IMR-90 (cell line): ENCODE results near the gene CABP2. TPM values are rescaled to one million over a fixed set of nuclear protein-coding genes. Genes with fewer than 3 reads are reported as not detected.

Experiments
- ATAC-seq: fragments of 200-7000 bp; cut with Tn5 transposase; 2 replicates; pipeline ENCODE4 v1.9.1; 2020; ENCODE audit warnings: low read depth, mild to moderate bottlenecking, moderate library complexity
- BruUV-seq: library from RNA; stranded (reverse); fragments of 400-500 nt; replicated peaks from 2 replicates; lab custom pipeline; 2021; lab: Mats Ljungman, UMichigan
- CTCF ChIA-PET: fragments of 300-600 bp; formaldehyde crosslinking; extraction: SDS; loops from one replicate; lab custom pipeline; 2021; ENCODE audit warnings: antibody characterized with exemption; lab: Yijun Ruan, JAX
- POLR2A ChIA-PET: fragments of 300-600 bp; sonication (Branson Sonifier 250); formaldehyde crosslinking; loops from one replicate; lab custom pipeline; 2022; ENCODE audit warnings: antibody characterized with exemption; ENCODE audit not compliant: unreplicated experiment; lab: Charles Lee
- DNase-seq: peaks from one replicate; pipeline ENCODE4 v3.0.0; 2013
- H2AFZ ChIP-seq: replicated peaks from 2 replicates; pipeline ENCODE3; 2013; ENCODE audit warnings: low read length, mild to moderate bottlenecking; ENCODE audit not compliant: poor library complexity
- H2AK5ac ChIP-seq: 2 replicates; pipeline ENCODE4 v1.6.1; 2013; ENCODE audit warnings: low read depth, low read length, inconsistent platforms
- H2AK9ac ChIP-seq: replicated peaks from 2 replicates; pipeline ENCODE3; 2013; ENCODE audit warnings: mild to moderate bottlenecking, low read depth, low read length, moderate library complexity; ENCODE audit not compliant: poor library complexity
- H2BK120ac ChIP-seq: 2 replicates; pipeline ENCODE4 v1.6.1; 2013; ENCODE audit warnings: low read depth, low read length, inconsistent platforms
- H2BK15ac ChIP-seq: 3 replicates; pipeline ENCODE4 v1.6.1; 2013; ENCODE audit warnings: low read depth, low read length, inconsistent platforms
- H2BK20ac ChIP-seq: 2 replicates; pipeline ENCODE4 v1.6.1; 2013; ENCODE audit warnings: low read depth, mild to moderate bottlenecking, inconsistent platforms, low read length, moderate library complexity
- H2BK5ac ChIP-seq: 2 replicates; pipeline ENCODE4 v1.6.1; 2013; ENCODE audit warnings: mild to moderate bottlenecking, low read depth, low read length, inconsistent platforms; ENCODE audit not compliant: poor library complexity, severe bottlenecking
- H3K14ac ChIP-seq: replicated peaks from 2 replicates; pipeline ENCODE4 v1.6.1; 2013; ENCODE audit warnings: low read depth, low read length, inconsistent platforms
- H3K18ac ChIP-seq: 2 replicates; pipeline ENCODE4 v1.6.1; 2013; ENCODE audit warnings: low read depth, low read length, control low read depth
- H3K23ac ChIP-seq: 2 replicates; pipeline ENCODE4 v1.6.1; 2013; ENCODE audit warnings: low read depth, low read length, inconsistent platforms
- H3K27ac ChIP-seq: 2 replicates; pipeline ENCODE4 v1.5.1; 2013; ENCODE audit warnings: mild to moderate bottlenecking, control low read depth, low read length; ENCODE audit not compliant: insufficient read depth
- H3K27me3 ChIP-seq: 2 replicates; pipeline ENCODE4 v1.6.1; 2013; ENCODE audit warnings: low read length; ENCODE audit not compliant: control insufficient read depth, insufficient read depth
- H3K36me3 ChIP-seq: 2 replicates; pipeline ENCODE4 v1.6.1; 2013; ENCODE audit warnings: low read length, mixed read lengths; ENCODE audit not compliant: control insufficient read depth, insufficient read depth
- H3K4ac ChIP-seq: 2 replicates; pipeline ENCODE4 v1.6.1; 2013; ENCODE audit warnings: low read depth, low read length, inconsistent platforms
- H3K4me1 ChIP-seq: 2 replicates; pipeline ENCODE4 v1.6.1; 2013; ENCODE audit warnings: low read length, mixed read lengths; ENCODE audit not compliant: control insufficient read depth, insufficient read depth
- H3K4me2 ChIP-seq: 2 replicates; pipeline ENCODE4 v1.6.1; 2013; ENCODE audit warnings: low read depth, mild to moderate bottlenecking, control low read depth, low read length, moderate library complexity
- H3K4me3 ChIP-seq: 2 replicates; pipeline ENCODE4 v1.5.1; 2013; ENCODE audit warnings: low read depth, mild to moderate bottlenecking, control low read depth, low read length, moderate library complexity; ENCODE audit not compliant: insufficient read depth
- H3K56ac ChIP-seq: 2 replicates; pipeline ENCODE4 v1.6.1; 2013; ENCODE audit warnings: low read length, inconsistent platforms; ENCODE audit not compliant: insufficient read depth; ENCODE audit errors: extremely low read depth
- H3K79me1 ChIP-seq, 2 experiments: 2 replicates each; pipeline ENCODE4 v1.6.1; 2013; ENCODE audit warnings: low read length in 2 of 2, inconsistent platforms in 1 of 2, low read depth in 1 of 2
- H3K9ac ChIP-seq: 2 replicates; pipeline ENCODE4 v1.6.1; 2013; ENCODE audit warnings: low read depth, low read length, control low read depth
- H3K9me1 ChIP-seq: 2 replicates; pipeline ENCODE4 v1.6.1; 2013; ENCODE audit warnings: low read length, inconsistent platforms; ENCODE audit not compliant: insufficient read depth
- H3K9me3 ChIP-seq: 2 replicates; pipeline ENCODE4 v1.6.1; 2013; ENCODE audit warnings: low read length; ENCODE audit not compliant: control insufficient read depth, insufficient read depth
- H4K20me1 ChIP-seq: 2 replicates; pipeline ENCODE4 v1.6.1; 2013; ENCODE audit warnings: low read length, inconsistent platforms; ENCODE audit not compliant: insufficient read depth
- H4K5ac ChIP-seq: 2 replicates; pipeline ENCODE4 v1.6.1; 2013; ENCODE audit warnings: mild to moderate bottlenecking, low read depth, low read length, control low read depth
- H4K8ac ChIP-seq, 2 experiments: 2 replicates each; pipeline ENCODE4 v1.6.1; 2013; ENCODE audit warnings: low read depth in 2 of 2, low read length in 2 of 2, control low read depth in 1 of 2, inconsistent platforms in 1 of 2
- H4K91ac ChIP-seq: 2 replicates; pipeline ENCODE4 v1.6.1; 2013; ENCODE audit warnings: low read depth, low read length, inconsistent platforms; ENCODE audit not compliant: insufficient read depth
- BHLHE40 ChIP-seq: fragments of 150-350 bp; IDR thresholded peaks from 2 replicates; pipeline ENCODE4 v1.6.1; 2016; ENCODE audit warnings: mild to moderate bottlenecking, low read depth, low read length
- CEBPB ChIP-seq: IDR thresholded peaks from 2 replicates; pipeline ENCODE4 v1.6.1; 2012; ENCODE audit warnings: low read depth, low read length, improper control_type of control experiment
- CHD1 ChIP-seq: IDR thresholded peaks from 2 replicates; pipeline ENCODE4 v1.6.1; 2012; ENCODE audit warnings: low read depth, low read length, improper control_type of control experiment
- CTCF ChIP-seq: conservative IDR thresholded peaks from 2 replicates; pipeline ENCODE4 v1.5.1; 2012; ENCODE audit warnings: mild to moderate bottlenecking, low read depth, low read length, improper control_type of control experiment
- ELK1 ChIP-seq: fragments of 150-350 bp; IDR thresholded peaks from 2 replicates; pipeline ENCODE4 v1.6.1; 2016; ENCODE audit warnings: low read depth, mild to moderate bottlenecking, low read length, moderate library complexity, borderline replicate concordance
- FOS ChIP-seq: fragments of 150-350 bp; IDR thresholded peaks from 2 replicates; pipeline ENCODE4 v1.6.1; 2016; ENCODE audit warnings: low read depth, low read length
- MXI1 ChIP-seq: IDR thresholded peaks from 2 replicates; pipeline ENCODE4 v1.6.1; 2012; ENCODE audit warnings: low read depth, mild to moderate bottlenecking, low read length, moderate library complexity, borderline replicate concordance
- NFE2L2 ChIP-seq: fragments of 150-350 bp; IDR thresholded peaks from 2 replicates; pipeline ENCODE4 v1.6.1; 2016; ENCODE audit warnings: low read depth, mild to moderate bottlenecking, low read length
- POLR2A ChIP-seq: IDR thresholded peaks from 2 replicates; pipeline ENCODE4 v1.6.1; 2012; ENCODE audit warnings: mild to moderate bottlenecking, low read depth, low read length
- RCOR1 ChIP-seq: IDR thresholded peaks from 2 replicates; pipeline ENCODE4 v1.6.1; 2012; ENCODE audit warnings: mild to moderate bottlenecking, low read length, improper control_type of control experiment; ENCODE audit not compliant: insufficient replicate concordance
- RFX5 ChIP-seq: IDR thresholded peaks from 2 replicates; pipeline ENCODE4 v1.8.0; 2012; ENCODE audit warnings: low read depth, mild to moderate bottlenecking, low read length, moderate library complexity
- SMC3 ChIP-seq: fragments of 150-350 bp; IDR thresholded peaks from 2 replicates; pipeline ENCODE4 v1.6.1; 2016; ENCODE audit warnings: low read depth, mild to moderate bottlenecking, antibody characterized with exemption, low read length, moderate library complexity
- WGBS, 2 experiments: methylation state at CpG; one replicate each; pipeline versions ENCODE4 v1.1.5 to v1.1.7; 2013; ENCODE audit warnings: missing lambda C conversion rate in 2 of 2; ENCODE audit not compliant: insufficient read length in 1 of 2; ENCODE audit errors: extremely low coverage in 2 of 2; 5-methylcytosine and 5-hydroxymethylcytosine counted together
- dilution Hi-C: fragments of 300-500 bp; cut with HindIII; formaldehyde crosslinking; loops from one replicate; pipeline ENCODE4 v1.14.3; 2018; ENCODE audit warnings: low sequenced_read_pairs; ENCODE audit not compliant: unreplicated experiment
- in situ Hi-C: fragments of 300-500 bp; cut with MboI; formaldehyde crosslinking; loops from 3 replicates; pipeline ENCODE4 v1.14.3; 2019; ENCODE audit warnings: low sequenced_read_pairs, inconsistent platforms, mixed read lengths
- intact Hi-C: fragments of 100-400 bp; cut with micrococcal nuclease; formaldehyde crosslinking; loops from 2 replicates; pipeline ENCODE4 v1.10.0; 2022
- polyA plus RNA-seq, 3 experiments: library from polyadenylated mRNA; depleted of rRNA; stranded (reverse); fragments of >200 nt; gene quantifications; 2 replicates each; pipeline ENCODE4 v1.2.3, GENCODE V29; 2012; ENCODE audit warnings: low replicate concordance in 1 of 3
- total RNA-seq: library from RNA; depleted of rRNA; stranded (reverse); fragments of >200 nt; gene quantifications from 2 replicates; pipeline ENCODE4 v1.2.3, GENCODE V29; 2012

The CABP2 gene
- total and polyA plus RNA-seq, 2 of the 4 experiments (the other 2 are of a cell fraction), result not detected

GRCh38 chr11:67538823-67539505 lies 15.7 kb upstream of the CABP2 start:
- Histone ChIP-seq H2AK5ac (no peak overlapping the region), H3K27ac (no peak overlapping the region), H2BK15ac (no peak overlapping the region), H3K9me3 (peaks cover 4% of the 10 kb centered on the region; the same call in 1 of the 2 replicates), H3K4me3 (no peak overlapping the region), H3K56ac (no peak overlapping the region), H2BK120ac (no peak overlapping the region), H3K4me1 (no peaks in the 10 kb centered on the region), H3K36me3 (no peaks in the 10 kb centered on the region), H3K14ac (no peak overlapping the region), H3K9me1 (no peaks in the 10 kb centered on the region), H3K18ac (no peak overlapping the region), H3K79me1 (no peaks in the 10 kb centered on the region), H3K4me2 (no peak overlapping the region), H3K23ac (no peak overlapping the region), H3K4ac (no peak overlapping the region), H4K5ac (no peak overlapping the region), H3K27me3 (peaks cover 13% of the 10 kb centered on the region), H2AFZ (no peak overlapping the region), H4K91ac (no peak overlapping the region), H4K20me1 (no peaks in the 10 kb centered on the region), H2AK9ac (no peak overlapping the region), H4K8ac (no peak overlapping the region), H2BK5ac (no peak overlapping the region), H2BK20ac (no peak overlapping the region), H3K9ac (no peak overlapping the region)
- DNase-seq (no peak), ATAC-seq (no peak)
- BruUV-seq, result no TSS peak
- ChIA-PET POLR2A (no interaction called here), CTCF (no interaction called here)
- in situ Hi-C loops, result no loop called here
- dilution Hi-C loops, result no loop called here
- TF ChIP-seq FOS (no peak), BHLHE40 (no peak), RFX5 (no peak), MXI1 (no peak), CTCF (no peak), SMC3 (no peak), RCOR1 (no peak), POLR2A (no peak), CEBPB (no peak), NFE2L2 (no peak), CHD1 (no peak), ELK1 (no peak)
- no CpG with 5 or more reads among the region's 10 CpGs for WGBS, 2 experiments
- intact Hi-C loops, result no loop called here
